GM19099 (cell line): Measurements from ENCODE around the gene MPP3.

Experiments
- POLR2A ChIP-seq: IDR thresholded peaks from 3 replicates; pipeline ENCODE4 v1.6.1; 2011; ENCODE audit warnings: low read depth; ENCODE audit not compliant: insufficient read length; ENCODE audit errors: extremely low read depth

Gene MPP3

GRCh38 chr17:43801844-43802243 is 31.1 kb downstream of the MPP3 start:
- no peak for TF ChIP-seq POLR2A

GRCh38 chr17:43800736-43801135 is 32.2 kb downstream of the MPP3 start:
- no peak for TF ChIP-seq POLR2A

GRCh38 chr17:43799047-43799446 is 33.9 kb downstream of the MPP3 start:
- TF ChIP-seq POLR2A = no peak

GRCh38 chr17:43791589-43791988 is 41.4 kb downstream of the MPP3 start:
- TF ChIP-seq POLR2A = no peak

DNA sequence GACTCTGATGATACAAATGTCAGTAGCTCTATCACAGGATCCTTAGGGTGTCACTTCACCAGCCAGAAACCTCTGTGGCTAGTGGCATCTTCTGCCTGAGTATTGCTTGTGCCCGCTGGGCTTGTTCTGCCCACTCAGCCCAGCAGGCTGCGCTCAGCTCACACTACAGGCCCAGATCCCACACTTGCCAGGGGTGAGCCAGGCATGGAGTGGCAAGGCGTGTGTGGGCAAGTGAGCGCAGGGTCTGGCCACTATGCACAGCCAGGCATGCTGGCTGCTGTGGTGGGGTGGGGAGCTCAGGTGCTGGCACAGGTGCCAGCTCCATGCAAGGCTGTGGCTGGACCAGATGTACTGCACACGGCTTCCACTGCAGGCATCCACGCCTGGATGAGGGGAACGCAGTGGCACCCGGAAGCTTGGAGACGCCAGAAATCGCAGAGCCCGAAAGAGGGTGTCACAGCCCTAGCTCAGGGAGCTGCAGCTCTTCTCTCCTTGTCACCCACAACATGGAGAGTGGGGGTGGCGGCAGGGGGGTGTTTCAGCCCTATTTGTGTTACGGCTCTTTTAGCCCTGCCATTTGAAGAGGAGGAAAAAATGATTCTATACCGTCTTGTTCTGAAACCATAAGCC is 42.5 kb downstream of the MPP3 start:
- no peak for TF ChIP-seq POLR2A

DNA sequence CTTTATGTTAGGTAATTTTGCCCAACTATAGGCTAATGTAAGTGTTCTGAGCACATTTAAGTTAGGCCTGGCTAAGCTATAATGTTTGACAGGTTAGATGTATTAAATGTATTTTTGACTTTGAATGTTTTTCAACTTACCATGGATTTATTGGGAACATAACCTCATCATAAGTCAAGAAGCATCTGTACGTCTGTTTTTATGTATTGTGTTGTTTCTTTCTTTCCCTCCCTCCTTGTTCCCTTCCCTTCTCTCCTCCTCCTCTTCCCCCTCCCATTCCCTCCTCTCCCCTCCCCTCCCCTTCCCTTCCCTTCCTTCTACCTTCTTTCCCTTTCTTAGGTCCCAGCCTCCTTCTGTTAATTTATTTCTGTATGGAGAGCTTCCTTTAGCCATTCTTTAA is 43.5 kb downstream of the MPP3 start:
- TF ChIP-seq POLR2A = no peak

- TF ChIP-seq POLR2A = no peak
Measured at GRCh38 chr17:43788540-43788939, 44.4 kb downstream of the MPP3 start.

GRCh38 chr17:43787728-43788127 is 45.2 kb downstream of the MPP3 start:
- no peak for TF ChIP-seq POLR2A

- TF ChIP-seq POLR2A = no peak
Measured at GRCh38 chr17:43784628-43785101, 48.3 kb downstream of the MPP3 start.

DNA sequence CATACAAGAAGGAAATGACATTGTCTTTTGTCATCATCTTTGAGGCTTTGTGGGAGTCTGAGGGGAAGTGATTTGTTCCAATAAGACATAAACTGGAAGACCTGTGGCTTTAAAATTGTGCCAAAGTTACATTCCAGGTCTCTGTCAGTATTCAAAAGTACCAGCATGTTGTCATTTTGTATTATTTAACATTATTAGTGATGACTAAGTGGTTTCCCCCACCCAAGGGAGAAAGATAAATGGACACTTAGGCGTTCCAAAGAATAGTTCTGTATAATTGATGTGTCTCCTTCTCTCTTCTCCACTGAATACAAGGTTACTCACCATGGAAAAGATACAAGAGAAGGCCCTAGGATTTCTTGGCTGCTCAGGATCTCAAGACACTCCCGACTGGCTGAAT is 48.9 kb downstream of the MPP3 start:
- TF ChIP-seq POLR2A = no peak

- TF ChIP-seq POLR2A = no peak
Measured at GRCh38 chr17:43782913-43783680, 49.8 kb downstream of the MPP3 start.

DNA sequence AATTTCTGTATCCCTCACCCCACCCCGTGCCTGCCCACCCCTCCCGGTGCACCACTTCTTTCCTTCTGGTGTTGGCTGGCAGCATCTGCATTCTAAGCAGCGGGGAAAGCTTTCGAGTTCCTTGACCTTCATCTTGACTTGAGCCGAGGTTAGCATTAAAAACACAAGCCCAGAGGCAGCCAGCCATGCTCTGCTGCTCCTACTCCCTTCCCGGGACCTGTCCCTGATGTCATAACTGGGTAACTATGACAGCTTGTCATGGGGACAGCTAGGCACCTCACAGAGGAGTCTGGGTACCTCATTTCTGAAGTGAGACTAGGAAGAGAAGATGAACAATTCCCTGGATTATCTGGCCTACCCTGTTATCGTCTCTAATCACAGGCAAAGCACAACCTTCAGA is 52.8 kb downstream of the MPP3 start, which contains the start of gene CFAP97D1:
Gene CFAP97D1 (plus strand): TSS at position 301 of the 400 bp plus-strand sequence. CDS start 28 bp downstream, at position 329.
- no peak for TF ChIP-seq POLR2A

DNA sequence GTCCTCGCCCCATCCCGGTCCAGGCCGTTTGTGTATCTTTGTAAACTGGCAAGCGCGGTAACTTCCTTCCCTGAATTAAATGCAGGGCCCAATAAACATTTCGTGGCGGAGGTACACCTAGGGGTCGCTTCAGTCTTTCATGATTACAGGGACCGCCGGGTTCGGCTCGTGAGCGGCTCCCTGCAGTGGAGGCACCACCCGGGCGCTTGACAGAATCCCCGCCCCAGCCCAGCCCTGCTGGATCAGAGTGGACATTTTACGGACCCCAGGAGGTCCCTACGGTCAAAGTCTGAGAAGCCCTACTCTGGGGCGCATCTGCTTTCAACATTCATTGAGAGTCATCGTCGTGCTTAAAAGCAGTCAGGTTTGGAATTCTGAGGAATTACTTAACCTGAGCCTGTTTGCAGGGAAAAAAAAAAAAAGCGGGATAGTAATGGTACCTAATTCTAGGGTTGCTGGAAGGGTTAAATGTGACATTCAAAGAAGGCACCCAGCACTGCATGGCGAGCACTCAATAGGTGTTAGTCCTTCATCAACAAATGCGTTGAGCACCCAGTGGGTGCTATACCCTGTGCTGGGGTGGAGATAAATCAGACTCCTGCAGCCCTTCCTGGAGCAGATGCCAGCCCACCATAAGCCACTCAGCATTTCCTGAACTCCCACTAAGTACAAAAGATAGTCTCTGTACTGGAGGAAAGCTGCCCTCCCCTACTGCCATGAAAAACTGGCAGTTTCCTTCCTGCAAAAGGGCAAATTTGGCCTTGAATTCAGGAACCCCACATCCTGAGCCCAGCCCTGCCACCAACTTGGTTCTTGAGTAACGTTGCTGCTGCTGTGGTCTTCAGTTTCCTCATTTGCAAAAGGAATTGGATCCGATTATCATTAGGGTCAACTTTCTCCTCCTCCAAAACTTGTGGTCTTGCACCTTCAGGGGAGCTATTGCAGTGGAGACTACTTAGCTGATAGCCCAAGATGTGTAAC is 53.5 kb downstream of the MPP3 start:
- no peak for TF ChIP-seq POLR2A

- peak; percentile 73 for TF ChIP-seq POLR2A
Measured at GRCh38 chr17:43778337-43779144, 54.4 kb downstream of the MPP3 start, which contains the start of gene DUSP3. Gene DUSP3 (minus strand): TSS chr17:43778977. CDS start chr17:43778924, 53 bp downstream.
